GM18505 (cell line): ENCODE measurements around the gene CXCR6.

ENCODE experiments used
- ATAC-seq: cut with Tn5 transposase; IDR thresholded peaks from one replicate; pipeline ENCODE4 v1.9.1; 2021; ENCODE audit not compliant: unreplicated experiment
- POLR2A ChIP-seq: IDR thresholded peaks from 4 replicates; pipeline ENCODE4 v1.6.1; 2011; ENCODE audit warnings: borderline replicate concordance; ENCODE audit not compliant: insufficient read depth, insufficient read length; ENCODE audit errors: extremely low read depth

The CXCR6 gene

GRCh38 chr3:45962033-45962432 is 18.8 kb downstream of the CXCR6 start:
- no peak for ATAC-seq
- TF ChIP-seq POLR2A, result no peak

GRCh38 chr3:45964139-45964538 is 20.9 kb downstream of the CXCR6 start:
- no peak for ATAC-seq
- no peak for TF ChIP-seq POLR2A

- no peak for TF ChIP-seq POLR2A
- no peak for ATAC-seq
Measured at GRCh38 chr3:45965253-45965652, 22.0 kb downstream of the CXCR6 start.

- no peak for TF ChIP-seq POLR2A
- ATAC-seq, result no peak
Measured at GRCh38 chr3:45965653-45966052, 22.4 kb downstream of the CXCR6 start.

GRCh38 chr3:45966371-45966791 is 23.1 kb downstream of the CXCR6 start:
- no peak for ATAC-seq
- TF ChIP-seq POLR2A, result no peak

- ATAC-seq, result no peak
Measured at GRCh38 chr3:45966950-45967640, 23.8 kb downstream of the CXCR6 start.

GRCh38 chr3:45967724-45968123 is 24.5 kb downstream of the CXCR6 start:
- no peak for ATAC-seq
- no peak for TF ChIP-seq POLR2A

More at GRCh38 chr3:45966950-45967640, 23.8 kb downstream of the CXCR6 start:
- no peak for TF ChIP-seq POLR2A

- ATAC-seq, result no peak
- no peak for TF ChIP-seq POLR2A
Measured at GRCh38 chr3:45968149-45968548, 24.9 kb downstream of the CXCR6 start.

- no peak for ATAC-seq
- TF ChIP-seq POLR2A, result no peak
Measured at GRCh38 chr3:45968706-45969105, 25.4 kb downstream of the CXCR6 start.

GRCh38 chr3:45969116-45969515 is 25.9 kb downstream of the CXCR6 start:
- no peak for TF ChIP-seq POLR2A
- ATAC-seq, result no peak

GRCh38 chr3:45969953-45970352 is 26.7 kb downstream of the CXCR6 start:
- TF ChIP-seq POLR2A, result no peak
- ATAC-seq, result no peak

GRCh38 chr3:45972534-45973402 is 29.5 kb downstream of the CXCR6 start:
- peak; percentile 58 for ATAC-seq
- TF ChIP-seq POLR2A, result no peak

GRCh38 chr3:45974686-45975085 is 31.4 kb downstream of the CXCR6 start:
- TF ChIP-seq POLR2A, result no peak

GRCh38 chr3:45975686-45976085 is 32.4 kb downstream of the CXCR6 start:
- no peak for TF ChIP-seq POLR2A
- ATAC-seq, result no peak

More at GRCh38 chr3:45974686-45975085, 31.4 kb downstream of the CXCR6 start:
- no peak for ATAC-seq
